Activated CD4-positive, alpha-beta T cell treated with anti-CD3 and anti-CD28 coated beads, Interleukin-10, Interleukin-2, amounts not matched to agents 100 ng/mL and 50 ng/mL, durations not matched to agents 16 hours and 8 hours (primary cell): ENCODE results near the gene ZNF212.
"Not testable (repeated sequence)": the region's sequence is repeated elsewhere in the genome, so short reads cannot be mapped to it uniquely, and the experiment has no call there.

Source experiments
- DNase-seq: peaks from one replicate; pipeline ENCODE4 v3.0.0-alpha.2; 2020

The ZNF212 gene

DNA sequence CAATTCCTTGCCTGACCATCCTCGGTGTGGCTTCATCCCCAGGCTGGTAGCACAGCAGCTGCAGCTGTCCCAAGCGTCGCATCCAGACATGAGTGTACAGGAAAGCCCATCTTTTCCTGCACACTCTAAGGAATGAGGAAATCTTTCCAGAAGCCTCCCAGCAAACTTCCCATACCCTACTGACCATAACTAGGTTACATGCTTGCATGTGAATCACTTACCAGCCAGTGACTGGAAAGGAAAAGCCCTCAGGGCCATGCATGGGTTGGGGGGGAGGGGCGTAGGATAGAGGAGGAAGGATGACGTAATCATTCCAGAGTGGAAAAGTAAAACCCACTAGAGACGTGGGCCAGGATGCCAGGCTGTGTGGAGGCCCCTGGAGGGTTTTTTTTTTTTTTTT, 18.9 kb upstream of the ZNF212 start:
- DNase-seq = no peak

- no peak for DNase-seq
Observed at GRCh38 chr7:149223176-149223575, 16.3 kb upstream of the ZNF212 start.

GRCh38 chr7:149223761-149224160, 15.7 kb upstream of the ZNF212 start:
- no peak for DNase-seq

GRCh38 chr7:149224352-149224751, 15.1 kb upstream of the ZNF212 start:
- DNase-seq = no peak

DNA sequence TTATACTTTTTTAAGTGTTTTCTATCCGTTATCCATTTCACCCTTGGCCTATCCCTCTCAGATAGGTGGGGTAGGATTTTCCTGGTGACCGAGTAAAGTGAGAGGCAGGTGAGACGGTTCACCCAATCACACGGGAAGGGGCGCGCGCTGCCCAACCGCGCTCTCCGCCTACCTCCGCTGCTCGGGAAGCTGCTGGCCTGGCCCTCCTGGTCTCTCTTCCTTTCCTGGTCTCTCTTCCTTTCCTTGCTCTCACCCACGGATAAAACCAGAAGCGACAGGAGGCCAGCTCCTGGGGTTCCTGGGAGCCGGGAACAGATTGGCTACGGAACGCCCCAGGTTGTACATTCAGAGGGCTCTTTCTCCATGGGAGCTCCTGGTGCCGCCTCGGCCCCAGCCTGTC, 14.3 kb upstream of the ZNF212 start:
- DNase-seq = no peak

- no peak for DNase-seq
Observed at GRCh38 chr7:149225656-149226055, 13.8 kb upstream of the ZNF212 start.

DNA sequence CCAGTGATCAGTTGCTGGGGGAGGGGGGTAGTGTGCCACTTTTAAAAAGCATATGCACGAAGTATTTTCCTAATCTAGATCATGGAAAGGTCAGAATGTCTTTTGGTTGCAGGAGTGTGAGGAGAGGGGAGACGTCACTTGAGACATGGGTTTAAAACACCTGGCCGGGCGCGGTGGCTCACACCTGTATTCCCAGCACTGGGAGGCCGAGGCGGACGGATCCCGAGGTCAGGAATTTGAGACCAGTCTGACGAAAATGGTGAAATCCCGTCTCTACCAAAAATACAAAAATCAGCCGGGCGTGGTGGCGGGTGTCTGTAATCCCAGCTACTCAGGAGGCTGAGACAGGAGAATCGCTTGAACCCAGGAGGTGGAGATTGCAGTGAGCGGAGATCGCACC, 13.1 kb upstream of the ZNF212 start:
- DNase-seq = not testable (repeated sequence)

GRCh38 chr7:149226840-149227494, 12.5 kb upstream of the ZNF212 start:
- DNase-seq = no peak

GRCh38 chr7:149228831-149229471, 10.5 kb upstream of the ZNF212 start:
- no peak for DNase-seq

GRCh38 chr7:149229526-149229925, 9.9 kb upstream of the ZNF212 start:
- DNase-seq = no peak

DNA sequence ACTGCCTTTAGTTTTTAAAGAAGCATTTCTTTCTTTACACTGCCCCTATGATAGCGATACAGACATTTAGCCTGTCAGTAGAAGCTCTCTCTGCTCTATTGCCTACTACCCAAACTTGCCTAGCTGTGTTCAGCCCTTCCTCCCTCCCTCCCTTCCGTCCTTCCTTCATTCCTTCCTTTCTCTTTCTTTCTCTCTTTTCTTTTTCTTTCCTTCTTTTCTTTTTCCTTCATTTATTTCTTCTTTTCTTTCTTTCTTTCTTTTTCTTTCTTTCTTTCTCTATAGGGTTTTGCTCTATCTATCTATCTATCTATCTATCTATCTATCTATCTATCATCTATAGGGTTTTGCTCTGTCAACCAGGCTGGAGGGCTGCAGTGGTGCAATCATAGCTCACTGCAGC, 7.1 kb upstream of the ZNF212 start:
- DNase-seq = no peak

GRCh38 chr7:149233655-149234204, 5.7 kb upstream of the ZNF212 start:
- DNase-seq = not testable (repeated sequence)

DNA sequence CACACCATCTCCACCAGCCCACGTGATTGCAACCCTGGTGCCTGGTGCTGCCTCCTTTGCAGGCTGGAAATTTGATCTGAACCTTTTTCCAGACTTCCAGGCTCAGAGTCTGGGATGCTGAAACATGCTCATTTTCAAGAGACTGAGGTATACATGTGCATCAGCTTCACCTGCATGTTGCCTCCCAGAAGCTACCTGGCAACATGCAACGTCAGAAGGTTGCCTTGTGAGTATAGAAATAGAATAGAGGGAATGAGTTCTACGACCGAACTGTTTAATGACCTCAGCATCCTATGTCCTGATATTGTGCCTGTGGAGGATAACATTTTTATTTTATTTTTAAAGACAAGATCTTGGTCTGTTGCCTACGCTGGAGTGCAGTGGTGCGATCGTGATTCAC, 1.9 kb upstream of the ZNF212 start:
- DNase-seq = no peak

DNA sequence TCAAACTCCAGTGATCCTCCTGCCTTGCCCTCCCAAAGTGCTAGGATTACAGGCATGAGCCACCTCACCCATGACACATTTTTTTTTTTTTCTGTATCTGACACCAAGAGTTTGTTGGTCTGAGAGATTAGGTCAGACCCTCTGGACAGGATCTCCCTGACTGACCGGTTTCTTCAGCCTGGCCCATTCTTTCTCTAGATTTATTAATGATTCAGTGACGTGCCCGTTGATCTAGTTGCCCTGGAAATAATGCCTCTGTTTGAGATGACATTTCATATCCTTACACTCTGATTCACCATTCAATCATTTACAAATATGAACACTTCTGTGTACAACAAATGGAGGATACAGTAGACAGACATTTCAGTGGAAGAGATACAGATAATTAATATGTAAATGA, 1.4 kb upstream of the ZNF212 start:
- DNase-seq = no peak

GRCh38 chr7:149240637-149241036, 1.2 kb downstream of the ZNF212 start:
- DNase-seq = no peak

DNA sequence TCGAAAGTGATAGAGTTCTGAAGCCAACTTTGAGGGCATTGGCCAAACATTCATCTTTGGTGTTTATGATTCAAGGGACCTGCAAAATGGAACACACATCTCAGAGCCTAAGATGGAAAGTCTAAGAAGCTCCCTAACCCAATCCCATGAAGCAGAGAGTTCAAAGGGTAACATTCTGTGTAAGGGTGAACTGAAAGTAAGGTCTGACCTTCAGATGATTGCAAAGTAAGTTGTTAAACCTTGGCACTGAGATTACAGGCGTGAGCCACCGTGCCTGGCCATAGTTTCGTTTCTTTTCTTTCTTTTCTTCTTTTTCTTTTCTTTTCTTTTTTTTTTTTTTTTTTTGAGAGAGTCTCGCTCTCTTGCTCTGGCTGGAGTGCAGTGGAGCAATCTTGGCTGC, 2.2 kb downstream of the ZNF212 start:
- DNase-seq = no peak

GRCh38 chr7:149245244-149245643, 5.8 kb downstream of the ZNF212 start:
- peak; percentile 80 for DNase-seq

DNA sequence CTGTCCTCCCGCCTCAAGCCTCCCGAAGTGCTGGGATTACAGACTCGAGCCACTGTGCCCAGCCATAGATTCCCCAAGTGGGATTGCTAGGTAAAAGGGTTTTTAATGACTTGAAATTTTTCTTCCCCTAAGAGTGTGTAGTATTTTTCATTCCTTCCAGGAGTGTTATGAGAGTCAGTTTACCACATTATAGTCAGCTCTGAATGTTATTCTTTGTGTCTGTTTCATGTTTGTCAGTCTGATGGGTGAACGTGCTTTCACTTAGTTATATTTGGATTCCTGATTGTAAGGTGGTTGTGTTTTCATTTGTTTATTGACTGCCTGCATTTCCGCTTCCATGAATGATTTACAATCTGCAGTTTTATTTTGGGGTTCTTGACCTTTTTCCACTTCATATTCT, 6.3 kb downstream of the ZNF212 start:
- peak; percentile 53 for DNase-seq

- peak; percentile 29 for DNase-seq
Observed at GRCh38 chr7:149248777-149249176, 9.3 kb downstream of the ZNF212 start.

GRCh38 chr7:149250151-149250550, 10.7 kb downstream of the ZNF212 start:
- not testable (repeated sequence) for DNase-seq

- DNase-seq = not testable (repeated sequence)
Observed at GRCh38 chr7:149251518-149251917, 12.1 kb downstream of the ZNF212 start.

- DNase-seq = no peak
Observed at GRCh38 chr7:149252378-149252777, 12.9 kb downstream of the ZNF212 start.

DNA sequence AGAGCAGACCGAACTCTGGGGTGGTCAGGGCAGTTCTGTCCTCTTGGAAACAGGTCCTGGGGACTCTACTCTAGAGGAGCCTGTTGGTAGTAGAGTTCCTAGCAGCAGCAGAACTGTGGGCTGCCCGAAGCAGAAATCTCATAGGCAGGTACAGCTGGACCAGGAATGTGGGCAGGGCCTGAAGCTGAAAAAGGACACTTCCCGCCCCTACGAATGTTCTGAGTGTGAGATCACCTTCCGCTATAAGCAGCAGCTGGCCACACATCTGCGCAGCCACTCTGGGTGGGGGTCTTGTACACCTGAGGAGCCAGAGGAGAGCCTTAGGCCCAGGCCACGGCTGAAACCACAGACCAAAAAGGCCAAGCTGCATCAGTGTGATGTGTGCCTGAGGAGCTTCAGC, 14.2 kb downstream of the ZNF212 start:
- DNase-seq = no peak

GRCh38 chr7:149254181-149254858, 14.9 kb downstream of the ZNF212 start:
- DNase-seq = no peak
